HepG2 (cell line): ENCODE results near the gene ZC3H8. TPM values are rescaled to one million over a fixed set of nuclear protein-coding genes. Genes with fewer than 3 reads are reported as not detected.
A peak's percentile ranks its signal among the peaks of the same experiment; 100 is the strongest.

Source experiments
- ARID3A ChIP-seq: IDR thresholded peaks from 2 replicates; pipeline ENCODE4 v1.6.1; 2012; ENCODE audit warnings: low read depth, low read length, improper control_type of control experiment
- CEBPG ChIP-seq: IDR thresholded peaks from 2 replicates; pipeline ENCODE4 v1.6.1; 2016
- KAT8 ChIP-seq: IDR thresholded peaks from 2 replicates; pipeline ENCODE4 v1.6.1; 2016; ENCODE audit warnings: missing genetic modification reagents, missing compliant biosample characterization
- MIER3 ChIP-seq: IDR thresholded peaks from 2 replicates; pipeline ENCODE4 v1.6.1; 2016; ENCODE audit warnings: missing compliant biosample characterization, borderline replicate concordance
- MYPOP ChIP-seq: sonication (generic); formaldehyde crosslinking; IDR thresholded peaks from 2 replicates; pipeline ENCODE4 v1.8.1; 2023; ENCODE audit warnings: mild to moderate bottlenecking, moderate library complexity, missing genetic modification reagents
- NCOR1 ChIP-seq: fragments of 200-600 bp; sonication (generic); IDR thresholded peaks from 2 replicates; pipeline ENCODE4 v1.7.0; 2017; ENCODE audit warnings: antibody characterized with exemption, low read length, borderline replicate concordance
- TBX3 ChIP-seq: fragments of 450-650 bp; IDR thresholded peaks from 2 replicates; pipeline ENCODE4 v1.6.1; 2017; ENCODE audit warnings: antibody characterized with exemption, mild to moderate bottlenecking, inconsistent platforms, borderline replicate concordance
- ZBTB37 ChIP-seq: sonication (generic); formaldehyde crosslinking; IDR thresholded peaks from 2 replicates; pipeline ENCODE4 v1.4.0; 2020; ENCODE audit warnings: mild to moderate bottlenecking, missing genetic modification reagents
- ZC3H4 ChIP-seq: sonication (generic); formaldehyde crosslinking; IDR thresholded peaks from 2 replicates; pipeline ENCODE4 v1.4.0; 2020; ENCODE audit warnings: missing genetic modification reagents, borderline replicate concordance
- ZNF512B ChIP-seq: sonication (generic); formaldehyde crosslinking; IDR thresholded peaks from 2 replicates; pipeline ENCODE4 v1.5.1; 2020; ENCODE audit warnings: missing genetic modification reagents, mild to moderate bottlenecking, borderline replicate concordance
- ZNF768 ChIP-seq: sonication (generic); formaldehyde crosslinking; IDR thresholded peaks from 2 replicates; pipeline ENCODE4 v1.4.0; 2020; ENCODE audit warnings: missing genetic modification reagents
- ZNF782 ChIP-seq: sonication (generic); formaldehyde crosslinking; IDR thresholded peaks from 2 replicates; pipeline ENCODE4 v1.4.0; 2020; ENCODE audit warnings: missing genetic modification reagents, mild to moderate bottlenecking, borderline replicate concordance
- polyA plus RNA-seq, 8 experiments: library from polyadenylated mRNA; depleted of rRNA in 3 of 8; stranded (reverse) in 7 of 8; unstranded in 1 of 8; fragments of >200 nt; fragmentation: Illumina TruSeq in 4 of 8; extraction: Trizol in 4 of 8; gene quantifications; 2 replicates each; pipeline versions ENCODE4 v1.2.1 to v1.2.3, GENCODE V29; 2011 to 2016; ENCODE audit warnings: low read depth in 4 of 8, missing spikeins in 1 of 8, mixed read lengths in 1 of 8; ENCODE audit not compliant: insufficient read depth in 1 of 8
- total RNA-seq, 5 experiments: library from RNA; depleted of rRNA; stranded (reverse); fragments of >200 nt; fragmentation: Illumina TruSeq; extraction: Trizol; gene quantifications; 2 replicates each; pipeline ENCODE4 v1.2.3, GENCODE V29; 2016; ENCODE audit warnings: low read depth in 1 of 5
- TF ChIP-seq, protein P1 (sequence below): sonication (generic); formaldehyde crosslinking; IDR thresholded peaks from 2 replicates; pipeline ENCODE4 v1.8.0; 2022; ENCODE audit warnings: mild to moderate bottlenecking, missing genetic modification reagents, moderate library complexity
- TF ChIP-seq, protein P2 (sequence below): sonication (generic); formaldehyde crosslinking; IDR thresholded peaks from 2 replicates; pipeline ENCODE4 v1.4.0; 2020; ENCODE audit warnings: missing genetic modification reagents
- TF ChIP-seq, protein P3 (sequence below): IDR thresholded peaks from 2 replicates; pipeline ENCODE4 v1.6.1; 2016

The ZC3H8 gene
- total and polyA plus RNA-seq, 2 of the 13 experiments (the other 11 are each of a cell fraction or from before 2014, with no cell fraction given) = 4.5 to 17.0 TPM

DNA sequence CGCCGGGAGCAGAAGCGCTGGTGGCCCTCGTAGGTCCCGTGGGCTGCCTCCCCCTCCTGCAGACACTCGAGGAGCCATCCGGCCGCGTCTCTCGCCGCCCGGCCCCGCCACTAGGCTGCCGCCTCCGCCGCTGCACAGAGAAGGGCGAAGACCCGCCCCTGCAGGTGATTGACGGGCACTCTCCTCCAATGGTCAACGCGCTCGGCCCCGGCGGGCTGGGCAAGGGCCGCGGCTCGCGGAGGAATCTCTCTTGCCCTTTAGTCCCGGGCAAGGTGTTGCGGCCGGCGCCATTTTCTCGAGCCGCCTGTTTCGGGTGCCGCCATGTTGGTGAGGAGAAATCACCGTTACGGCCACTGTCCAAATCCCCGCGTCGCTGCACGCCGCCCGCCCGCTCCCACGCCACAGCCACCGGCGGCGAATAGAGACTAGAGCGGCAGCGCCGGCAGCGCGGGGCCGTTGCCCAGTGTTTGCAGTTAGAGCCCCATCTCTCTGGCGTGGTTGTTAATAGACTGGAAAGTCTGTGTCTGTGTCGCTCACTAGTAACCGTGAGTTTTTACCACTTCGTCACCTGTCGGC is 20.6 kb upstream of the ZC3H8 start, which contains the start of gene ZC3H6 (continued):
- TF ChIP-seq ARID3A = no peak
- peak; percentile 93 for TF ChIP-seq TBX3
- TF ChIP-seq, protein P1, sequence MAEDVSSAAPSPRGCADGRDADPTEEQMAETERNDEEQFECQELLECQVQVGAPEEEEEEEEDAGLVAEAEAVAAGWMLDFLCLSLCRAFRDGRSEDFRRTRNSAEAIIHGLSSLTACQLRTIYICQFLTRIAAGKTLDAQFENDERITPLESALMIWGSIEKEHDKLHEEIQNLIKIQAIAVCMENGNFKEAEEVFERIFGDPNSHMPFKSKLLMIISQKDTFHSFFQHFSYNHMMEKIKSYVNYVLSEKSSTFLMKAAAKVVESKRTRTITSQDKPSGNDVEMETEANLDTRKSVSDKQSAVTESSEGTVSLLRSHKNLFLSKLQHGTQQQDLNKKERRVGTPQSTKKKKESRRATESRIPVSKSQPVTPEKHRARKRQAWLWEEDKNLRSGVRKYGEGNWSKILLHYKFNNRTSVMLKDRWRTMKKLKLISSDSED (CRISPR knock-in tag) = peak; percentile 33; the same call in 1 of the 2 replicates
- no peak; the same call in 1 of the 2 replicates for TF ChIP-seq CEBPG
- TF ChIP-seq NCOR1 = peak; percentile 50; the same call in 1 of the 2 replicates
- no peak; the same call in 1 of the 2 replicates for TF ChIP-seq MYPOP (CRISPR knock-in tag)
- TF ChIP-seq ZC3H4 (CRISPR knock-in tag) = peak; percentile 96
- TF ChIP-seq KAT8 (CRISPR knock-in tag) = peak; percentile 99
- TF ChIP-seq, protein P2, sequence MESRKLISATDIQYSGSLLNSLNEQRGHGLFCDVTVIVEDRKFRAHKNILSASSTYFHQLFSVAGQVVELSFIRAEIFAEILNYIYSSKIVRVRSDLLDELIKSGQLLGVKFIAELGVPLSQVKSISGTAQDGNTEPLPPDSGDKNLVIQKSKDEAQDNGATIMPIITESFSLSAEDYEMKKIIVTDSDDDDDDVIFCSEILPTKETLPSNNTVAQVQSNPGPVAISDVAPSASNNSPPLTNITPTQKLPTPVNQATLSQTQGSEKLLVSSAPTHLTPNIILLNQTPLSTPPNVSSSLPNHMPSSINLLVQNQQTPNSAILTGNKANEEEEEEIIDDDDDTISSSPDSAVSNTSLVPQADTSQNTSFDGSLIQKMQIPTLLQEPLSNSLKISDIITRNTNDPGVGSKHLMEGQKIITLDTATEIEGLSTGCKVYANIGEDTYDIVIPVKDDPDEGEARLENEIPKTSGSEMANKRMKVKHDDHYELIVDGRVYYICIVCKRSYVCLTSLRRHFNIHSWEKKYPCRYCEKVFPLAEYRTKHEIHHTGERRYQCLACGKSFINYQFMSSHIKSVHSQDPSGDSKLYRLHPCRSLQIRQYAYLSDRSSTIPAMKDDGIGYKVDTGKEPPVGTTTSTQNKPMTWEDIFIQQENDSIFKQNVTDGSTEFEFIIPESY (CRISPR knock-in tag) = peak; percentile 73; the same call in 1 of the 2 replicates
- TF ChIP-seq ZNF768 = peak; percentile 88
- no peak for TF ChIP-seq ZBTB37 (CRISPR knock-in tag)
- peak; percentile 90; the same call in 1 of the 2 replicates for TF ChIP-seq MIER3
- peak; percentile 98 for TF ChIP-seq ZNF512B (CRISPR knock-in tag)
- TF ChIP-seq ZNF782 (CRISPR knock-in tag) = peak; percentile 92
- TF ChIP-seq, protein P3, sequence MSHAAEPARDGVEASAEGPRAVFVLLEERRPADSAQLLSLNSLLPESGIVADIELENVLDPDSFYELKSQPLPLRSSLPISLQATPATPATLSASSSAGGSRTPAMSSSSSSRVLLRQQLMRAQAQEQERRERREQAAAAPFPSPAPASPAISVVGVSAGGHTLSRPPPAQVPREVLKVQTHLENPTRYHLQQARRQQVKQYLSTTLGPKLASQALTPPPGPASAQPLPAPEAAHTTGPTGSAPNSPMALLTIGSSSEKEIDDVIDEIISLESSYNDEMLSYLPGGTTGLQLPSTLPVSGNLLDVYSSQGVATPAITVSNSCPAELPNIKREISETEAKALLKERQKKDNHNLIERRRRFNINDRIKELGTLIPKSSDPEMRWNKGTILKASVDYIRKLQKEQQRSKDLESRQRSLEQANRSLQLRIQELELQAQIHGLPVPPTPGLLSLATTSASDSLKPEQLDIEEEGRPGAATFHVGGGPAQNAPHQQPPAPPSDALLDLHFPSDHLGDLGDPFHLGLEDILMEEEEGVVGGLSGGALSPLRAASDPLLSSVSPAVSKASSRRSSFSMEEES (CRISPR knock-in tag) = peak; percentile 88
